Suprapubic skin (tissue), 4 donors: ENCODE results near the gene CLBA1.
"Not testable (repeated sequence)": the region's sequence is repeated elsewhere in the genome, so short reads cannot be mapped to it uniquely, and the experiment has no call there.

Experiments used
- EP300 ChIP-seq: sonication (generic); formaldehyde crosslinking; IDR thresholded peaks from one replicate; pipeline ENCODE4 v1.6.1; 2017; ENCODE audit warnings: antibody characterized with exemption
- POLR2A ChIP-seq, 2 donors: fragments of 450-650 bp; IDR thresholded peaks; one replicate each; pipeline ENCODE4 v1.6.1; 2017; ENCODE audit warnings: antibody characterized with exemption in 2 of 2, mild to moderate bottlenecking in 2 of 2, moderate library complexity in 2 of 2
- POLR2AphosphoS5 ChIP-seq, 3 donors: sonication (generic); formaldehyde crosslinking; IDR thresholded peaks; one replicate each; pipeline ENCODE4 v1.6.1; 2017; ENCODE audit warnings: antibody characterized with exemption in 3 of 3
- TF ChIP-seq, protein P1 (sequence below), 2 donors: fragments of 200-600 bp in 1 of 2; fragments of 450-650 bp in 1 of 2; sonication (generic) in 1 of 2; IDR thresholded peaks; one replicate each; pipeline ENCODE4 v1.5.1; 2016 to 2019; ENCODE audit warnings: antibody characterized with exemption in 2 of 2, mild to moderate bottlenecking in 1 of 2, moderate library complexity in 1 of 2

DNA sequence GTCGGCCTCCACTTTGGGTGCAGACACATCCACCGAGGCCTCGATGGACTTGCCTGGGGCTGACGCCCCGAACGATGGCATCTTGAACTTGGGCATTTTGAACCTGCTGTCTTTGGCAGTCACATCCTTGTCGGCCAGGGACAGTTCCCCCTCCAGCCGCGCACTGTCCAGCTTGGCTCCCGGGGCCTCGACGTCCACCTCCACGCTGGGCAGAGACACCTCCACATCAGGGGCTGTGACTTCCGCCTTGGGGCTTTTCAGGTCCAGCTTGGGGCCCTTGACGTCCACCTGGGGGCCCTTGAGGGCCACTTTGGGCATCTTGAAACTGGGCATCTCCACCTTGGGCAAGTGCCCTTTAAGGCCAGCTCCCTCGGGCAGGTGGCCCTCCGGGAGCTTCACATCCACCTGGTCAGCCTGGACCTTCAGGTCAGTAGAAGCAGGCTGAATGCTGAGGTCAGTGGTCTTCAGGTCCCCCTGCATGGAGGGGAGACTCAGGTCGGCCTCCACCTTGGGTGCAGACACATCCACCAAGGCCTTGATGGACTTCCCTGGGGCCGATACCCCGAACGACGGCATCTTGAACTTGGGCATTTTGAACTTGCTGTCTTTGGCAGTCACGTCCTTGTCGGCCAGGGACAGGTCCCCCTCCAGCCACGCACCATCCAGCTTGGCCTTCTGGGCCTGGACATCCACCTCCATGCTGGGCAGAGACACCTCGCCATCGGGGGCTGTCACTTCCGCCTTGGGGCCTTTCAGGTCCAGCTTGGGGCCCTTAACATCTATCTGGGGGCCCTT is 33.5 kb upstream of the CLBA1 start:
- TF ChIP-seq POLR2AphosphoS5 (IDR thresholded peaks at IDR 0.05); POLR2A (IDR thresholded peaks at IDR 0.05); EP300: not testable (repeated sequence)
- TF ChIP-seq, protein P1, sequence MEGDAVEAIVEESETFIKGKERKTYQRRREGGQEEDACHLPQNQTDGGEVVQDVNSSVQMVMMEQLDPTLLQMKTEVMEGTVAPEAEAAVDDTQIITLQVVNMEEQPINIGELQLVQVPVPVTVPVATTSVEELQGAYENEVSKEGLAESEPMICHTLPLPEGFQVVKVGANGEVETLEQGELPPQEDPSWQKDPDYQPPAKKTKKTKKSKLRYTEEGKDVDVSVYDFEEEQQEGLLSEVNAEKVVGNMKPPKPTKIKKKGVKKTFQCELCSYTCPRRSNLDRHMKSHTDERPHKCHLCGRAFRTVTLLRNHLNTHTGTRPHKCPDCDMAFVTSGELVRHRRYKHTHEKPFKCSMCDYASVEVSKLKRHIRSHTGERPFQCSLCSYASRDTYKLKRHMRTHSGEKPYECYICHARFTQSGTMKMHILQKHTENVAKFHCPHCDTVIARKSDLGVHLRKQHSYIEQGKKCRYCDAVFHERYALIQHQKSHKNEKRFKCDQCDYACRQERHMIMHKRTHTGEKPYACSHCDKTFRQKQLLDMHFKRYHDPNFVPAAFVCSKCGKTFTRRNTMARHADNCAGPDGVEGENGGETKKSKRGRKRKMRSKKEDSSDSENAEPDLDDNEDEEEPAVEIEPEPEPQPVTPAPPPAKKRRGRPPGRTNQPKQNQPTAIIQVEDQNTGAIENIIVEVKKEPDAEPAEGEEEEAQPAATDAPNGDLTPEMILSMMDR (IDR thresholded peaks at IDR 0.05) = not testable (repeated sequence)
